GM21723 (cell line): ENCODE results near the gene SYNRG.

ENCODE experiments used
- ATAC-seq: cut with Tn5 transposase; IDR thresholded peaks from one replicate; pipeline ENCODE4 v1.9.1; 2021; ENCODE audit warnings: mild to moderate bottlenecking, moderate library complexity; ENCODE audit not compliant: unreplicated experiment

Gene SYNRG

DNA sequence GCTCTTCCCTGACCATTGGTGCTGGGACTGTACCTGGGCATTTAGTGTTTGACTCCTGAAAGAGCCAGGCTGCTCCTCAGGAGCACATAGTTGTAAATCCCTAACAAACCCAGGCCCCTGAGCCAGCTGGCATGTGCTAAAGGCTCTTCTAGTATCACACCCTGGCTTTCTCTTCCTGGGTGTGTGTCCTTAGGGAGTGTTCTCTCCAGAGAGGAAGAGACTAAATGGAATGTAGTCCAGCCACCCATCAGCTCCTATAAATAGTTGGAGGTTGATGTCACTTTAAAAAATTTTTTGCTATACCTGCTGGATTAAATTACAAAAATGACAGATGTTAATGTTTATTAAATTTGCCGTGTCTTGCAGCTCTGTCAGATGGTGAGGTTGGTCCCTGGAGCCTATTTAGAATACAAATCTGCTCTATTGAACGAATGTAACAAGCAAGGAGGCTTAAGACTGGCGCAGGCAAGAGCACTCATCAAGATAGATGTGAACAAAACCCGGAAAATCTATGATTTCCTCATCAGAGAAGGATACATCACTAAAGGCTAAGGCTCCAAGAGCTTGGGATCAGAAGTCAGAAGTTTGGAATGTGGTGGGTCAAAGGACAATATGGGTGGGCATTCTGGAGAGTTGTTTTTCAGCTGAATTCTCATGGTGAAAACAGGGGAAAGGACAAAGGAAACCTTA, 132.6 kb downstream of the SYNRG start:
- no peak for ATAC-seq

DNA sequence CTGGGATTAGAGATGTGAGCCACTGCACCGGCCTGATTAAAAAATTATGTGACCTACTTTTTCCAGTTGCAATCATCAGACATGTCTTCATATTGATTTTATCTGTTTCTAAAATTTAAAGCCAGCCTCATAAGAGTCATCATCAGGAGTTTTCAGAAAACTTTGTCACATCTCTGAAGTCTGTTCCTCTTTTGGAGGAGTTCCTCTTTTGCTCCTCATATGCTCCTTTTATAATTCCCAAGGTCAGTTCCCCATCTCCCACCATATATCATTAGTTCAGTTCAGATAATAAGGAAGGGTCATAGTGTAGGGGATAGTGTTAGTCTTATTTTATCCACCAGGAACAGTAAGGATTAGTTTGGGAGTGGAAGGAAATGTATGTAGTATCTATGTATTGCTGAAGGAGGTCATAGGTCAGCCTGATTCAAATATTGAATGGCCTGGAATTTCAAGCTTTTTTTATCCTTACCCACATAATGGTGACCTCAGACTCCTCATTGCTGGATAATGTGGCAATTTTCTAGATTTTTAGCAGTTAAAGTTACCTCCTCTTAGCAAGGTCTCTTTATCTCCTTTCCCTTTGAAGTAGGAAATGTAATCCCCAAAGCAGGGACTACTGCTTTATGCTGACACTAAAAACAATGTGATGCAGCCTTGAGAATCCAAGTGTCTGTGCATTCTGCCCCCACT, 133.3 kb downstream of the SYNRG start:
- no peak for ATAC-seq

DNA sequence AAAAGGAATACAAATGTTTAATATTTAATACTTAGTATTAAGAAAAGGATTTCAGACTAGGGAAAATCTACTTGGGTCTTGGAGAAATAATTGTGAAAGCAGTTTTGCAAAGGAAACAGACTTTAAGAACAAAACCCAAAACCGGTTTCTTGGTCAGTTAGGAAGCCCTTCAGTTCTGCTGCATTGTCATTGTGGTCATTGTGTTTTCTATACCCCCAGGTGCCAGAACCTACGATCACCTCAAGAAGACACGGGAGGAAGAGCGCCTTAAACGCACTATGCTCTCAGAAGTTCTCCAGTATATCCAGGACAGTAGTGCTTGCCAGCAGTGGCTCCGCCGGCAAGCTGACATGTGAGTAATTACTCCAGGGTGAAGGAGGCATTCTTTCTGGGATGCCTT, 139.0 kb downstream of the SYNRG start:
- ATAC-seq: no peak

DNA sequence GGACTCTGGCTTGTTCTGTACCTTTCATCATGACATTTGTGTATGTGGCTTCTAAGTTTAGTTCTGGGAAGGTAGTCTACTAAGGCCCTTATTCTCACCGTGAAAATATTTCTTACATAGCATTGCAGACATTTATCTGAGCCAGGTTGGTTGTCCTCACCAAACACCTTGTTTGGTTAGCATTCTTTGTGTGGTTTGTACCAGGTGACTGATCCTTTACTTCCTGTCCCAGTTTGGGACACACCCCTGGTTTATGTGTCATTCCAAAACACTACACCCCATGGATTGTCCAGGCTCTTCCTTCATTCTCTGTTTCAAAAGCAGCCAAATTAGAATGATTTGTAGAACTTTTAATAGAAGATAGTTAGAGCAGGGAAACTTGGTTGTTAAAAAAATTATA, 142.7 kb downstream of the SYNRG start:
- ATAC-seq: no peak

DNA sequence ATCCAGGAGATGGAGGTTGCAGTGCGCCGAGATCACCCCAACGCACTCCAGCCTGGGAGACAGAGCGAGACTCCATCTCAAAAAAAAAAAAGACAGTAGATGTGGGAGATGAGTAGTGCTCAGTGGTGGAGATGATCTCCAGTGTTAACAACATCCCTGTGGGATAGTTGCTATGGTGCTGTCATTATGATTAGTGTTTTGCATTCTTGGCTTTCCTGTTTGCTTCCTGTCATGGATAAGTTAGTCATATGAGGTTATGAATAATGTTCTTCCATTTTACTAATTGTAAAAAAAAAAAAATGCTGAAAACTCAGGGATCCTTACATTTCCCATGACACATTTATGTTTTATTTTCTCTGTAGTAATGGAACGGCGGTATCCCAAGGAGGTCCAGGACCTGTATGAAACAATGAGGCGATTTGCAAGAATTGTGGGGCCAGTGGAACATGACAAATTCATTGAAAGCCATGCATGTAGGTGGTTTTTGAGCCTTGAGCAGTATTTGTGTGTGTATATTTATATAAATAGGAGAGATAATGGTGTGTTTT, 144.1 kb downstream of the SYNRG start:
- ATAC-seq: no peak
